Measurements from ENCODE around the gene PACSIN2. TPM values are rescaled to one million over a fixed set of nuclear protein-coding genes. Genes with fewer than 3 reads are reported as not detected.

PACSIN2 gene
- total and polyA plus RNA-seq, 2 of the 13 experiments (the other 11 are each of a cell fraction or from before 2014, with no cell fraction given), result 54.1 to 68.8 TPM

DNA sequence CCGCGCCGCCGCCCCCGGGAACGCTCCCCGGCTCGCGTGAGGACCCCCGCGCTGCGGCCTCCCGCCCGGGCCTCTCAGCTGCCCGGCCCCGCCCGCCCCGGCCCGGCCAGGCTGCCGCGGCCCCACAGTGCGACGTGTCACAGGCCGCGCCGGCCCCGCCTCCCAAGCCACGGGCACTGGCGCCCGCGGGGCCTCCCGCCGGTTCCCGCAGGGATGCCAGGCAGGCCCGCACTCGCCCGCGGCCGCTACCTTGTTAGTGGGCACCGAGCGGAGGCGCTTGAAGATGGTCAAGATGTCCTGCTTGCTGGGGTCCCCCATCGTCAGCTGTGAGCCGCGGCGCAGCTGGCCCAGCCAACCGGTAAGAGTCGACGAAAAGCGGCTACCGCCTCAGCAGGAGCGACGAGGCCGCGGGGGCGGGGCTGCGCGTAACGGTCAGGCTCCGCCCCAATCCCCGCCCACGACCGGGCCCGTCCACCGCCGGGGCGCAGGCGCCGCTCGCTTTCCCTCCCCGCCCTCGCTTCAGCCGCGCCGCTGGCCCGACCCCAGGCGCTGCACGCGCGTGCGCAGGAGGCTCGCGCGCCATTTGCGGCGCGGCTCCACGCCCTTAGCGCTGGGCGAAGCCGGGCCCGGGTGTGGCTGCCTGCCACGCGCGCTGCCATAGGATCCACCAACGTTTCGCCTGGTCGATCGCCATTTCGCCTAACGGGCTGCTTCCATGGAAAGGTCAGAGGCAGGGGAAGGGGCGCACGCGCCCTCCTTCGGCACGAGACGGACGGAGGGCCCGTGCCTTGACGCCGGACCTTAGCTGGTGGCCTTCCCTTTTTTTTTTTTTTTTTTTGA, 157.9 kb downstream of the PACSIN2 start, which contains the start of gene ARFGAP3 (continued):
- TF ChIP-seq, protein P1, sequence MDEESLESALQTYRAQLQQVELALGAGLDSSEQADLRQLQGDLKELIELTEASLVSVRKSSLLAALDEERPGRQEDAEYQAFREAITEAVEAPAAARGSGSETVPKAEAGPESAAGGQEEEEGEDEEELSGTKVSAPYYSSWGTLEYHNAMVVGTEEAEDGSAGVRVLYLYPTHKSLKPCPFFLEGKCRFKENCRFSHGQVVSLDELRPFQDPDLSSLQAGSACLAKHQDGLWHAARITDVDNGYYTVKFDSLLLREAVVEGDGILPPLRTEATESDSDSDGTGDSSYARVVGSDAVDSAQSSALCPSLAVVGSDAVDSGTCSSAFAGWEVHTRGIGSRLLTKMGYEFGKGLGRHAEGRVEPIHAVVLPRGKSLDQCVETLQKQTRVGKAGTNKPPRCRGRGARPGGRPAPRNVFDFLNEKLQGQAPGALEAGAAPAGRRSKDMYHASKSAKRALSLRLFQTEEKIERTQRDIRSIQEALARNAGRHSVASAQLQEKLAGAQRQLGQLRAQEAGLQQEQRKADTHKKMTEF (CRISPR knock-in tag; IDR thresholded peaks at IDR 0.05), result peak; percentile 60; the same call in 1 of the 2 replicates
- peak; percentile 97 for TF ChIP-seq ZNF446 (CRISPR knock-in tag; IDR thresholded peaks at IDR 0.05)
- TF ChIP-seq ATF7-NPFF (CRISPR knock-in tag; IDR thresholded peaks at IDR 0.05; ENCODE audit: low read depth), result peak; percentile 99
- TF ChIP-seq, protein P2, sequence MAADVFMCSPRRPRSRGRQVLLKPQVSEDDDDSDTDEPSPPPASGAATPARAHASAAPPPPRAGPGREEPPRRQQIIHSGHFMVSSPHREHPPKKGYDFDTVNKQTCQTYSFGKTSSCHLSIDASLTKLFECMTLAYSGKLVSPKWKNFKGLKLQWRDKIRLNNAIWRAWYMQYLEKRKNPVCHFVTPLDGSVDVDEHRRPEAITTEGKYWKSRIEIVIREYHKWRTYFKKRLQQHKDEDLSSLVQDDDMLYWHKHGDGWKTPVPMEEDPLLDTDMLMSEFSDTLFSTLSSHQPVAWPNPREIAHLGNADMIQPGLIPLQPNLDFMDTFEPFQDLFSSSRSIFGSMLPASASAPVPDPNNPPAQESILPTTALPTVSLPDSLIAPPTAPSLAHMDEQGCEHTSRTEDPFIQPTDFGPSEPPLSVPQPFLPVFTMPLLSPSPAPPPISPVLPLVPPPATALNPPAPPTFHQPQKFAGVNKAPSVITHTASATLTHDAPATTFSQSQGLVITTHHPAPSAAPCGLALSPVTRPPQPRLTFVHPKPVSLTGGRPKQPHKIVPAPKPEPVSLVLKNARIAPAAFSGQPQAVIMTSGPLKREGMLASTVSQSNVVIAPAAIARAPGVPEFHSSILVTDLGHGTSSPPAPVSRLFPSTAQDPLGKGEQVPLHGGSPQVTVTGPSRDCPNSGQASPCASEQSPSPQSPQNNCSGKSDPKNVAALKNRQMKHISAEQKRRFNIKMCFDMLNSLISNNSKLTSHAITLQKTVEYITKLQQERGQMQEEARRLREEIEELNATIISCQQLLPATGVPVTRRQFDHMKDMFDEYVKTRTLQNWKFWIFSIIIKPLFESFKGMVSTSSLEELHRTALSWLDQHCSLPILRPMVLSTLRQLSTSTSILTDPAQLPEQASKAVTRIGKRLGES (CRISPR knock-in tag; IDR thresholded peaks at IDR 0.05; ENCODE audit: borderline replicate concordance), result no peak; the same call in 1 of the 2 replicates
- TF ChIP-seq REXO4 (CRISPR knock-in tag; IDR thresholded peaks at IDR 0.05; ENCODE audit: borderline replicate concordance), result 0 out of 2 replicates have a peak, but pooled peaks have one; percentile 24
- TF ChIP-seq MYC (CRISPR knock-in tag; IDR thresholded peaks at IDR 0.05; ENCODE audit: borderline replicate concordance), result peak; percentile 74
- TF ChIP-seq ZNF550 (CRISPR knock-in tag; IDR thresholded peaks at IDR 0.05; ENCODE audit: borderline replicate concordance), result no peak
- TF ChIP-seq ZIK1 (CRISPR knock-in tag; IDR thresholded peaks at IDR 0.05; ENCODE audit: borderline replicate concordance, low read depth), result peak; percentile 98
- TF ChIP-seq, protein P3, sequence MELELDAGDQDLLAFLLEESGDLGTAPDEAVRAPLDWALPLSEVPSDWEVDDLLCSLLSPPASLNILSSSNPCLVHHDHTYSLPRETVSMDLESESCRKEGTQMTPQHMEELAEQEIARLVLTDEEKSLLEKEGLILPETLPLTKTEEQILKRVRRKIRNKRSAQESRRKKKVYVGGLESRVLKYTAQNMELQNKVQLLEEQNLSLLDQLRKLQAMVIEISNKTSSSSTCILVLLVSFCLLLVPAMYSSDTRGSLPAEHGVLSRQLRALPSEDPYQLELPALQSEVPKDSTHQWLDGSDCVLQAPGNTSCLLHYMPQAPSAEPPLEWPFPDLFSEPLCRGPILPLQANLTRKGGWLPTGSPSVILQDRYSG (CRISPR knock-in tag; IDR thresholded peaks at IDR 0.05), result peak; percentile 96
- TF ChIP-seq ARNT (IDR thresholded peaks at IDR 0.05), result no peak
